ENCODE results near the gene GPX2.

The GPX2 gene

GRCh38 chr14:64935508-64935907 is 7.0 kb downstream of the GPX2 start:
- POLR2A ChIA-PET = interaction anchor here (2.0 kb wide), 1 partner anchor 8 kb away, joined by 8 read pairs; no protein-coding TSS in a partner anchor
- Histone ChIP-seq H3K27ac (ENCODE audit: extremely low read depth, low read depth, low read length) (no peak overlapping the region), H3K36me3 (ENCODE audit: control insufficient read depth in 2 of 2, insufficient read depth in 1 of 2, low read length in 2 of 2) (peaks cover 26 to 53% of the 10 kb centered on the region in 2 experiments), H3K9me3 (ENCODE audit: control insufficient read depth, insufficient read depth, low read depth, low read length) (no peaks in the 10 kb centered on the region), H3K4me1 (ENCODE audit: control insufficient read depth, insufficient read depth, low read length) (peaks cover 9% of the 10 kb centered on the region), H3K4me3 (ENCODE audit: low read depth, low read length) (no peak overlapping the region)
- CTCF ChIA-PET = interaction anchor here (0.7 to 2.2 kb wide), 6 partner anchors 8 to 129 kb away, joined by 3 to 6 read pairs (median 4); no protein-coding TSS in a partner anchor
- TF ChIP-seq ZNF548 (tag by site-specific recombination; IDR thresholded peaks at IDR 0.05) (no peak), ZNF214 (tag by site-specific recombination; IDR thresholded peaks at IDR 0.05; ENCODE audit: borderline replicate concordance) (no peak), ZBTB11 (tag by site-specific recombination; conservative IDR thresholded peaks at IDR 0.05; ENCODE audit: low read depth) (no peak), ZNF621 (tag by site-specific recombination; IDR thresholded peaks at IDR 0.05) (no peak), ZBTB1 (tag by site-specific recombination; IDR thresholded peaks at IDR 0.05) (no peak), ZNF24 (tag by site-specific recombination; IDR thresholded peaks at IDR 0.05) (no peak), ZNF654 (tag by site-specific recombination; IDR thresholded peaks at IDR 0.05; ENCODE audit: low read depth) (no peak), PRDM10 (tag by site-specific recombination; IDR thresholded peaks at IDR 0.05) (no peak)

GRCh38 chr14:64934338-64934929 is 8.1 kb downstream of the GPX2 start:
- CTCF ChIA-PET = no interaction called here
- Histone ChIP-seq H3K36me3 (ENCODE audit: control insufficient read depth in 2 of 2, insufficient read depth in 1 of 2, low read length in 2 of 2) (peaks cover 30 to 49% of the 10 kb centered on the region in 2 experiments), H3K4me3 (ENCODE audit: low read depth, low read length) (no peak overlapping the region), H3K9me3 (ENCODE audit: control insufficient read depth, insufficient read depth, low read depth, low read length) (no peaks in the 10 kb centered on the region), H3K4me1 (ENCODE audit: control insufficient read depth, insufficient read depth, low read length) (peaks cover 9% of the 10 kb centered on the region), H3K27ac (ENCODE audit: extremely low read depth, low read depth, low read length) (no peak overlapping the region)
- TF ChIP-seq HOXA7 (CRISPR knock-in tag; IDR thresholded peaks at IDR 0.05; ENCODE audit: borderline replicate concordance) (no peak), ZNF211 (tag by site-specific recombination; IDR thresholded peaks at IDR 0.05; ENCODE audit: low read depth) (no peak), GLIS1 (tag by site-specific recombination; IDR thresholded peaks at IDR 0.05) (no peak), ZNF830 (tag by site-specific recombination; IDR thresholded peaks at IDR 0.05; ENCODE audit: low read depth) (no peak), ZNF558 (tag by site-specific recombination; IDR thresholded peaks at IDR 0.05) (no peak), ZNF785 (tag by site-specific recombination; IDR thresholded peaks at IDR 0.05) (no peak)
- POLR2A ChIA-PET = no interaction called here

- H3K36me3 ChIP-seq (ENCODE audit: control insufficient read depth in 2 of 2, insufficient read depth in 1 of 2, low read length in 2 of 2) = peaks cover 47 to 59% of the 10 kb centered on the region in 2 experiments
- ChIA-PET POLR2A (no interaction called here), CTCF (interaction anchor here (0.6 to 0.7 kb wide), 2 partner anchors 244 to 733 kb away, joined by 3 read pairs; no protein-coding TSS in a partner anchor)
- H3K9me3 ChIP-seq (ENCODE audit: control insufficient read depth, insufficient read depth, low read depth, low read length) = no peaks in the 10 kb centered on the region
- no peak overlapping the region for H3K4me3 ChIP-seq (ENCODE audit: low read depth, low read length)
- H3K27ac ChIP-seq (ENCODE audit: extremely low read depth, low read depth, low read length) = no peak overlapping the region
- H3K4me1 ChIP-seq (ENCODE audit: control insufficient read depth, insufficient read depth, low read length) = peaks cover 7% of the 10 kb centered on the region
- no peak for TF ChIP-seq ZNF23 (tag by site-specific recombination; IDR thresholded peaks at IDR 0.05; ENCODE audit: borderline replicate concordance)
- no peak for TF ChIP-seq GLI4 (tag by site-specific recombination; IDR thresholded peaks at IDR 0.05)
- no peak for TF ChIP-seq ZNF555 (tag by site-specific recombination; conservative IDR thresholded peaks at IDR 0.05)
- no peak for TF ChIP-seq ZNF48 (tag by site-specific recombination; IDR thresholded peaks at IDR 0.05)
- TF ChIP-seq ZBTB21 (tag by site-specific recombination; IDR thresholded peaks at IDR 0.05) = no peak
- no peak for TF ChIP-seq ZNF501 (tag by site-specific recombination; IDR thresholded peaks at IDR 0.05)
- TF ChIP-seq MYNN (tag by site-specific recombination; IDR thresholded peaks at IDR 0.05; ENCODE audit: borderline replicate concordance) = no peak
Observed at GRCh38 chr14:64932231-64932630, 10.3 kb downstream of the GPX2 start.

All from HEK293 (cell line).